Mammary epithelial cell (primary cell): ENCODE measurements around the gene TRIM54.

Source experiments
- EZH2 ChIP-seq: IDR thresholded peaks from 2 replicates; pipeline ENCODE4 v1.6.1; 2012; ENCODE audit warnings: low read length, inconsistent platforms, borderline replicate concordance
- TF ChIP-seq, protein P1 (sequence below), 2 donors: IDR thresholded peaks in 1 of 2; conservative IDR thresholded peaks in 1 of 2; 2 replicates each; pipeline ENCODE4 v1.5.1; 2011 to 2012; ENCODE audit warnings: inconsistent platforms in 2 of 2, low read length in 2 of 2, mild to moderate bottlenecking in 2 of 2, control low read depth in 1 of 2, low read depth in 1 of 2; ENCODE audit not compliant: insufficient read depth in 1 of 2; ENCODE audit errors: extremely low read depth in 1 of 2

DNA sequence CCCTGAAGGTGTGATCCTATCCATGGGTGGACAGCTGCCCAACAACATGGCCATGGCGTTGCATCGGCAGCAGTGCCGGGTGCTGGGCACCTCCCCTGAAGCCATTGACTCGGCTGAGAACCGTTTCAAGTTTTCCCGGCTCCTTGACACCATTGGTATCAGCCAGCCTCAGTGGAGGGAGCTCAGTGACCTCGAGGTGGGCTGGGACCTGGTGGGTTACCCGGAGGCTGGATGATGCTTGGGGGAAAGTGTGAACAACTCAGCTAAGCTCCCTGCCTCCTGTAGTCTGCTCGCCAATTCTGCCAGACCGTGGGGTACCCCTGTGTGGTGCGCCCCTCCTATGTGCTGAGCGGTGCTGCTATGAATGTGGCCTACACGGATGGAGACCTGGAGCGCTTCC lies 48.9 kb upstream of the TRIM54 start:
- TF ChIP-seq, protein P1, sequence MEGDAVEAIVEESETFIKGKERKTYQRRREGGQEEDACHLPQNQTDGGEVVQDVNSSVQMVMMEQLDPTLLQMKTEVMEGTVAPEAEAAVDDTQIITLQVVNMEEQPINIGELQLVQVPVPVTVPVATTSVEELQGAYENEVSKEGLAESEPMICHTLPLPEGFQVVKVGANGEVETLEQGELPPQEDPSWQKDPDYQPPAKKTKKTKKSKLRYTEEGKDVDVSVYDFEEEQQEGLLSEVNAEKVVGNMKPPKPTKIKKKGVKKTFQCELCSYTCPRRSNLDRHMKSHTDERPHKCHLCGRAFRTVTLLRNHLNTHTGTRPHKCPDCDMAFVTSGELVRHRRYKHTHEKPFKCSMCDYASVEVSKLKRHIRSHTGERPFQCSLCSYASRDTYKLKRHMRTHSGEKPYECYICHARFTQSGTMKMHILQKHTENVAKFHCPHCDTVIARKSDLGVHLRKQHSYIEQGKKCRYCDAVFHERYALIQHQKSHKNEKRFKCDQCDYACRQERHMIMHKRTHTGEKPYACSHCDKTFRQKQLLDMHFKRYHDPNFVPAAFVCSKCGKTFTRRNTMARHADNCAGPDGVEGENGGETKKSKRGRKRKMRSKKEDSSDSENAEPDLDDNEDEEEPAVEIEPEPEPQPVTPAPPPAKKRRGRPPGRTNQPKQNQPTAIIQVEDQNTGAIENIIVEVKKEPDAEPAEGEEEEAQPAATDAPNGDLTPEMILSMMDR (conservative IDR thresholded peaks at IDR 0.05 in 1 of 2, IDR thresholded peaks at IDR 0.05 in 1 of 2; ENCODE audit: extremely low read depth in 1 of 2, insufficient read depth in 1 of 2, low read depth in 1 of 2, low read length in 2 of 2) = no peak
- TF ChIP-seq EZH2 = no peak
